ENCODE results near the gene TMEM87B.

DNA sequence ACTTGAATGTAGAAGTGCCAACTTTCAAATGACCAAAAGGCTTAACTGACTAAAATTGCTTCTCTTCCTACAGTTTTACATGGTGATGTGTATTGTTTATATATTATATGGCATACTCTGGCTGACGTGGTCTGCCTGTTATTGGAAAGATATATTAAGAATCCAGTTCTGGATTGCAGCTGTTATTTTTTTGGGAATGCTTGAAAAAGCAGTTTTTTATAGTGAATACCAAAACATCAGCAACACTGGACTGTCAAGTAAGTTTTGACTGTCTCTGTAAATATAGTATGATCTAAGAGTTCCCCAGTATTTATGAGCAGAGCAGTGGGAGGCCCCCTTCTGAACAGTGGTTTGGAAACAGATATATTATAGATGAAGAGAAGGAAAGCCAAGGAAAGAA lies 26.2 kb downstream of the TMEM87B start:
- TF ChIP-seq NRF1 (IDR thresholded peaks at IDR 0.05; ENCODE audit: low read depth, low read length), result no peak
- TF ChIP-seq, protein P1, sequence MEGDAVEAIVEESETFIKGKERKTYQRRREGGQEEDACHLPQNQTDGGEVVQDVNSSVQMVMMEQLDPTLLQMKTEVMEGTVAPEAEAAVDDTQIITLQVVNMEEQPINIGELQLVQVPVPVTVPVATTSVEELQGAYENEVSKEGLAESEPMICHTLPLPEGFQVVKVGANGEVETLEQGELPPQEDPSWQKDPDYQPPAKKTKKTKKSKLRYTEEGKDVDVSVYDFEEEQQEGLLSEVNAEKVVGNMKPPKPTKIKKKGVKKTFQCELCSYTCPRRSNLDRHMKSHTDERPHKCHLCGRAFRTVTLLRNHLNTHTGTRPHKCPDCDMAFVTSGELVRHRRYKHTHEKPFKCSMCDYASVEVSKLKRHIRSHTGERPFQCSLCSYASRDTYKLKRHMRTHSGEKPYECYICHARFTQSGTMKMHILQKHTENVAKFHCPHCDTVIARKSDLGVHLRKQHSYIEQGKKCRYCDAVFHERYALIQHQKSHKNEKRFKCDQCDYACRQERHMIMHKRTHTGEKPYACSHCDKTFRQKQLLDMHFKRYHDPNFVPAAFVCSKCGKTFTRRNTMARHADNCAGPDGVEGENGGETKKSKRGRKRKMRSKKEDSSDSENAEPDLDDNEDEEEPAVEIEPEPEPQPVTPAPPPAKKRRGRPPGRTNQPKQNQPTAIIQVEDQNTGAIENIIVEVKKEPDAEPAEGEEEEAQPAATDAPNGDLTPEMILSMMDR (IDR thresholded peaks at IDR 0.05; ENCODE audit: control extremely low read depth in 1 of 3, insufficient read depth in 1 of 3, low read depth in 1 of 3, low read length in 3 of 3), result no peak
- no peak for TF ChIP-seq JUN (IDR thresholded peaks at IDR 0.05; ENCODE audit: low read depth, low read length)
- TF ChIP-seq EZH2 (IDR thresholded peaks at IDR 0.05; ENCODE audit: low read depth, low read length, severe bottlenecking), result no peak
- TF ChIP-seq CHD2 (IDR thresholded peaks at IDR 0.05; ENCODE audit: low read length), result no peak
- TF ChIP-seq, protein P2, sequence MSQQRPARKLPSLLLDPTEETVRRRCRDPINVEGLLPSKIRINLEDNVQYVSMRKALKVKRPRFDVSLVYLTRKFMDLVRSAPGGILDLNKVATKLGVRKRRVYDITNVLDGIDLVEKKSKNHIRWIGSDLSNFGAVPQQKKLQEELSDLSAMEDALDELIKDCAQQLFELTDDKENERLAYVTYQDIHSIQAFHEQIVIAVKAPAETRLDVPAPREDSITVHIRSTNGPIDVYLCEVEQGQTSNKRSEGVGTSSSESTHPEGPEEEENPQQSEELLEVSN (IDR thresholded peaks at IDR 0.05), result no peak
- no peak for TF ChIP-seq SUZ12 (IDR thresholded peaks at IDR 0.05; ENCODE audit: low read length)
- no peak for TF ChIP-seq SP2 (IDR thresholded peaks at IDR 0.05; ENCODE audit: low read length)
- TF ChIP-seq SP1 (IDR thresholded peaks at IDR 0.05; ENCODE audit: low read depth, low read length), result no peak

All from H1 (cell line).